ENCODE results near the gene MARCHF10.
"Not testable (repeated sequence)": the region's sequence is repeated elsewhere in the genome, so short reads cannot be mapped to it uniquely, and the experiment has no call there.

GRCh38 chr17:62691589-62691915 is 116.6 kb downstream of the MARCHF10 start:
- not testable (repeated sequence) for TF ChIP-seq CTCF (IDR thresholded peaks at IDR 0.05; ENCODE audit: extremely low read depth in 1 of 2, insufficient read depth in 1 of 2, low read depth in 1 of 2, low read length in 2 of 2); POLR2AphosphoS5 (IDR thresholded peaks at IDR 0.05; ENCODE audit: insufficient read depth, low read depth, low read length); MYC (IDR thresholded peaks at IDR 0.05; ENCODE audit: low read depth, low read length); POLR2A (IDR thresholded peaks at IDR 0.05; ENCODE audit: low read depth, low read length); EZH2 (IDR thresholded peaks at IDR 0.05; ENCODE audit: borderline replicate concordance, low read depth, low read length, severe bottlenecking); JUN (IDR thresholded peaks at IDR 0.05; ENCODE audit: borderline replicate concordance, insufficient read depth, insufficient read length, low read depth); FOS (IDR thresholded peaks at IDR 0.05; ENCODE audit: borderline replicate concordance, insufficient read depth, low read length); GATA2 (IDR thresholded peaks at IDR 0.05; ENCODE audit: insufficient read depth, insufficient read length, low read depth, low read length)
